BJ (cell line): Measurements from ENCODE around the gene TMEM120B. TPM values are rescaled to one million over a fixed set of nuclear protein-coding genes. Genes with fewer than 3 reads are reported as not detected.

ENCODE experiments used
- CTCF ChIA-PET: fragments of 350-600 bp; formaldehyde crosslinking; extraction: SDS; loops from one replicate; lab custom pipeline; 2021; ENCODE audit warnings: antibody characterized with exemption, inconsistent platforms; lab: Yijun Ruan, JAX
- POLR2A ChIA-PET: fragments of 300-600 bp; sonication (Branson Sonifier 250); formaldehyde crosslinking; extraction: SDS; loops from one replicate; lab custom pipeline; 2021; ENCODE audit warnings: antibody characterized with exemption; lab: Charles Lee
- DNase-seq: peaks from one replicate; pipeline ENCODE4 v3.0.0-alpha.2; 2011; ENCODE audit warnings: low read depth
- H3K27me3 ChIP-seq: 2 replicates; pipeline ENCODE4 v1.6.0; 2011; ENCODE audit warnings: low read length; ENCODE audit not compliant: control insufficient read depth, insufficient read depth
- H3K36me3 ChIP-seq: 2 replicates; pipeline ENCODE4 v1.5.1; 2011; ENCODE audit warnings: low read length; ENCODE audit not compliant: control insufficient read depth, insufficient read depth
- H3K4me3 ChIP-seq: 2 replicates; pipeline ENCODE4 v1.5.1; 2011; ENCODE audit warnings: low read depth, mild to moderate bottlenecking, control low read depth, low read length
- CTCF ChIP-seq: IDR thresholded peaks from 2 replicates; pipeline ENCODE4 v1.5.1; 2011; ENCODE audit warnings: low read depth, mild to moderate bottlenecking, control low read depth, inconsistent platforms, low read length, moderate library complexity; ENCODE audit not compliant: insufficient read depth
- polyA plus RNA-seq: library from polyadenylated mRNA; depleted of rRNA; stranded (reverse); fragments of >200 nt; gene quantifications from 2 replicates; pipeline ENCODE4 v1.2.3, GENCODE V29; 2011

Gene TMEM120B
- polyA plus RNA-seq, 1 experiment: 11.4 TPM

- no peak for DNase-seq
- ChIA-PET POLR2A (no interaction called here), CTCF (interaction anchor here (0.6 to 14.8 kb wide), 4 partner anchors 12 to 109 kb away, joined by 3 to 467 read pairs (median 163); partner anchors contain the start of gene SETD1B)
- no peak for TF ChIP-seq CTCF
- Histone ChIP-seq H3K36me3 (peaks cover 6% of the 10 kb centered on the region), H3K27me3 (no peaks in the 10 kb centered on the region), H3K4me3 (no peak overlapping the region)
Measured at GRCh38 chr12:121791671-121792551, 79.4 kb downstream of the TMEM120B start.

- Histone ChIP-seq H3K36me3 (peaks cover 6% of the 10 kb centered on the region), H3K4me3 (peak overlapping the region; percentile 47), H3K27me3 (no peaks in the 10 kb centered on the region)
- no peak for DNase-seq
- no peak for TF ChIP-seq CTCF
- POLR2A ChIA-PET: interaction anchor here (0.6 kb wide), 1 partner anchor 121 kb away, joined by 5 read pairs; no protein-coding TSS in a partner anchor
- CTCF ChIA-PET: interaction anchor here (0.6 to 14.8 kb wide), 19 partner anchors 13 to 120 kb away, joined by 3 to 467 read pairs (median 15); partner anchors contain the start of genes PSMD9 and SETD1B
Measured at GRCh38 chr12:121792607-121793439, 80.3 kb downstream of the TMEM120B start.

- no peak for TF ChIP-seq CTCF
- peak within 1 kb of the TSS; percentile 47 for H3K4me3 ChIP-seq
- DNase-seq: no peak
- peaks cover 6% of the 10 kb centered on the region for H3K36me3 ChIP-seq
- no peaks in the 10 kb centered on the region for H3K27me3 ChIP-seq
- ChIA-PET CTCF (interaction anchor here (0.9 to 14.8 kb wide), 35 partner anchors 14 to 318 kb away, joined by 3 to 467 read pairs (median 10); partner anchors contain the start of genes PSMD9, SETD1B and TMEM120B), POLR2A (no interaction called here)
Measured at GRCh38 chr12:121793440-121793837, 80.9 kb downstream of the TMEM120B start, which contains the start of gene RHOF. Gene RHOF (minus strand): TSS chr12:121793688. CDS start chr12:121793633, 55 bp downstream.

GRCh38 chr12:121793838-121794533 is 81.4 kb downstream of the TMEM120B start:
- ChIA-PET POLR2A (interaction anchor here (0.6 to 1.0 kb wide), 3 partner anchors 8 to 95 kb away, joined by 3 to 4 read pairs (median 3); partner anchors contain the start of gene PSMD9), CTCF (interaction anchor here (0.5 to 14.8 kb wide), 66 partner anchors 14 to 545 kb away, joined by 3 to 467 read pairs (median 4); partner anchors contain the start of genes BCL7A, HPD, PSMD9 and SETD1B)
- no peak for DNase-seq
- Histone ChIP-seq H3K4me3 (peak overlapping the region; percentile 47), H3K36me3 (peaks cover 6% of the 10 kb centered on the region), H3K27me3 (no peaks in the 10 kb centered on the region)
- TF ChIP-seq CTCF: peak; percentile 100
